ENCODE measurements around the gene LYPD6B. TPM values are rescaled to one million over a fixed set of nuclear protein-coding genes. Genes with fewer than 3 reads are reported as not detected.
"Not testable (repeated sequence)": the region's sequence is repeated elsewhere in the genome, so short reads cannot be mapped to it uniquely, and the experiment has no call there.

Gene LYPD6B
- total and polyA plus RNA-seq, 2 experiments from 2014 or later = 16.8 to 26.0 TPM

- Histone ChIP-seq H3K36me3 (replicated peaks; ENCODE audit: insufficient read depth, low read depth) (no peaks in the 10 kb centered on the region), H3K4me2 (no peak overlapping the region), H3K9me3 (ENCODE audit: low read depth) (no peaks in the 10 kb centered on the region), H3K9me2 (replicated peaks; ENCODE audit: insufficient read depth) (no peaks in the 10 kb centered on the region), H3K4me1 (ENCODE audit: insufficient read depth) (no peaks in the 10 kb centered on the region), H3K4me3 (no peak overlapping the region), H3K79me2 (no peaks in the 10 kb centered on the region), H3K27me3 (no peaks in the 10 kb centered on the region), H4K20me1 (ENCODE audit: insufficient read depth, poor library complexity, severe bottlenecking) (no peaks in the 10 kb centered on the region), H3K27ac (no peak overlapping the region), H2AFZ (no peak overlapping the region)
- 84% methylated on average over 3 of the region's 3 CpGs for WGBS (ENCODE audit: low lambda C conversion rate, missing lambda C conversion rate)
- no peak for DNase-seq (ENCODE audit: low spot score)
- TF ChIP-seq CTCF (IDR thresholded peaks at IDR 0.05; ENCODE audit: poor library complexity) = no peak
- TF ChIP-seq EZH2phosphoT487 (IDR thresholded peaks at IDR 0.05; ENCODE audit: low read depth, severe bottlenecking, unreplicated experiment) = no peak
- TF ChIP-seq EZH2 (IDR thresholded peaks at IDR 0.05; ENCODE audit: borderline replicate concordance) = no peak
Measured at GRCh38 chr2:149246186-149246585, 207.7 kb downstream of the LYPD6B start.

- not testable (repeated sequence) for H3K9me3 ChIP-seq (ENCODE audit: low read depth); H3K27me3 ChIP-seq; H3K36me3 ChIP-seq (replicated peaks; ENCODE audit: insufficient read depth, low read depth); H3K27ac ChIP-seq; H3K79me2 ChIP-seq; H3K4me1 ChIP-seq (ENCODE audit: insufficient read depth); H2AFZ ChIP-seq; H3K9me2 ChIP-seq (replicated peaks; ENCODE audit: insufficient read depth); DNase-seq (ENCODE audit: low spot score); H3K4me3 ChIP-seq; H3K4me2 ChIP-seq; H4K20me1 ChIP-seq (ENCODE audit: insufficient read depth, poor library complexity, severe bottlenecking)
- WGBS (ENCODE audit: low lambda C conversion rate, missing lambda C conversion rate) = 94% methylated on average over 3 of the region's 3 CpGs
Measured at GRCh38 chr2:149251436-149251835, 212.9 kb downstream of the LYPD6B start.

GRCh38 chr2:149256877-149257276 is 218.4 kb downstream of the LYPD6B start:
- not testable (repeated sequence) for H3K27me3 ChIP-seq; H3K36me3 ChIP-seq (replicated peaks; ENCODE audit: insufficient read depth, low read depth); H3K9me2 ChIP-seq (replicated peaks; ENCODE audit: insufficient read depth); H3K9me3 ChIP-seq (ENCODE audit: low read depth); H3K79me2 ChIP-seq; H4K20me1 ChIP-seq (ENCODE audit: insufficient read depth, poor library complexity, severe bottlenecking); H3K27ac ChIP-seq; DNase-seq (ENCODE audit: low spot score); H3K4me2 ChIP-seq; H3K4me3 ChIP-seq; H3K4me1 ChIP-seq (ENCODE audit: insufficient read depth); H2AFZ ChIP-seq
- WGBS (ENCODE audit: low lambda C conversion rate, missing lambda C conversion rate) = 62% methylated on average over 3 of the region's 3 CpGs

GRCh38 chr2:149258531-149258930 is 220.0 kb downstream of the LYPD6B start:
- H3K4me3 ChIP-seq = no peak overlapping the region
- H3K4me2 ChIP-seq = no peak overlapping the region
- no peaks in the 10 kb centered on the region for H3K27me3 ChIP-seq
- H3K27ac ChIP-seq = no peak overlapping the region
- no peaks in the 10 kb centered on the region for H3K79me2 ChIP-seq
- no peak overlapping the region for H2AFZ ChIP-seq
- H3K9me3 ChIP-seq (ENCODE audit: low read depth) = no peaks in the 10 kb centered on the region
- no peaks in the 10 kb centered on the region for H3K9me2 ChIP-seq (replicated peaks; ENCODE audit: insufficient read depth)
- H3K4me1 ChIP-seq (ENCODE audit: insufficient read depth) = peaks cover 8% of the 10 kb centered on the region
- TF ChIP-seq EZH2phosphoT487 (IDR thresholded peaks at IDR 0.05; ENCODE audit: low read depth, severe bottlenecking, unreplicated experiment) = no peak
- TF ChIP-seq CTCF (IDR thresholded peaks at IDR 0.05; ENCODE audit: poor library complexity) = no peak
- no peak for TF ChIP-seq EZH2 (IDR thresholded peaks at IDR 0.05; ENCODE audit: borderline replicate concordance)
- no peaks in the 10 kb centered on the region for H3K36me3 ChIP-seq (replicated peaks; ENCODE audit: insufficient read depth, low read depth)
- no peaks in the 10 kb centered on the region for H4K20me1 ChIP-seq (ENCODE audit: insufficient read depth, poor library complexity, severe bottlenecking)
- no peak for DNase-seq (ENCODE audit: low spot score)

GRCh38 chr2:149259136-149259535 is 220.6 kb downstream of the LYPD6B start:
- Histone ChIP-seq H3K9me3 (ENCODE audit: low read depth) (no peaks in the 10 kb centered on the region), H4K20me1 (ENCODE audit: insufficient read depth, poor library complexity, severe bottlenecking) (no peaks in the 10 kb centered on the region), H3K79me2 (no peaks in the 10 kb centered on the region), H3K9me2 (replicated peaks; ENCODE audit: insufficient read depth) (no peaks in the 10 kb centered on the region), H3K4me3 (no peak overlapping the region), H3K4me2 (no peak overlapping the region), H3K4me1 (ENCODE audit: insufficient read depth) (peaks cover 8% of the 10 kb centered on the region), H3K27me3 (no peaks in the 10 kb centered on the region), H3K36me3 (replicated peaks; ENCODE audit: insufficient read depth, low read depth) (no peaks in the 10 kb centered on the region), H3K27ac (no peak overlapping the region), H2AFZ (no peak overlapping the region)
- no peak for DNase-seq (ENCODE audit: low spot score)
- TF ChIP-seq EZH2phosphoT487 (IDR thresholded peaks at IDR 0.05; ENCODE audit: low read depth, severe bottlenecking, unreplicated experiment) (no peak), CTCF (IDR thresholded peaks at IDR 0.05; ENCODE audit: poor library complexity) (no peak), EZH2 (IDR thresholded peaks at IDR 0.05; ENCODE audit: borderline replicate concordance) (no peak)
- 95% methylated on average over 4 of the region's 4 CpGs for WGBS (ENCODE audit: low lambda C conversion rate, missing lambda C conversion rate)

All from hepatocyte (in vitro differentiated cells).